K562 (cell line): Measurements from ENCODE around the gene RETN. TPM values are rescaled to one million over a fixed set of nuclear protein-coding genes. Genes with fewer than 3 reads are reported as not detected.

ENCODE experiments used
- ATAC-seq: fragments of 200-7000 bp; cut with Tn5 transposase; 3 replicates; pipeline ENCODE4 v1.9.1; 2020; ENCODE audit warnings: moderate library complexity
- BruUV-seq: library from RNA; stranded (reverse); fragments of 400-500 nt; replicated peaks from 2 replicates; lab custom pipeline; 2021; lab: Mats Ljungman, UMichigan
- CTCF ChIA-PET: fragments of 300-600 bp; formaldehyde crosslinking; extraction: SDS; loops from one replicate; lab custom pipeline; 2021; ENCODE audit warnings: low intra/inter-chr PET ratio; lab: Yijun Ruan, JAX
- POLR2A ChIA-PET: fragments of 300-600, 350-650 bp; sonication (Branson Sonifier 250); formaldehyde crosslinking; extraction: SDS; loops from one replicate; lab custom pipeline; 2021; ENCODE audit warnings: antibody characterized with exemption, inconsistent platforms; lab: Yijun Ruan, JAX
- DNase-seq, 4 experiments: peaks; one replicate each; pipeline versions ENCODE4 v3.0.0 to v3.0.0-alpha.2; 2011 to 2018; ENCODE audit warnings: low spot score in 3 of 4, mixed read lengths in 3 of 4; ENCODE audit errors: extremely low read depth in 1 of 4
- FAIRE-seq: peaks from 2 replicates; lab custom pipeline; 2011; peaks lifted over from hg19 to GRCh38; lab: Jason Lieb, UNC
- H2AFZ ChIP-seq: 2 replicates; pipeline ENCODE4 v1.6.0; 2011; ENCODE audit warnings: low read depth, low read length, control low read depth, inconsistent platforms
- H3K27ac ChIP-seq: fragments of 200-600 bp; 3 replicates; pipeline ENCODE4 v1.8.0; 2011; ENCODE audit warnings: low read depth, mild to moderate bottlenecking, control low read depth, inconsistent platforms, low read length, moderate library complexity, mixed read lengths; ENCODE audit errors: extremely low read depth
- H3K27me3 ChIP-seq, 2 experiments: fragments of 300-600 bp in 1 of 2; 2 replicates in 1 of 2; 3 replicates in 1 of 2; pipeline versions ENCODE4 v1.6.0 to v1.8.0; 2011; ENCODE audit warnings: inconsistent platforms in 2 of 2, low read length in 2 of 2, mild to moderate bottlenecking in 1 of 2, mixed read lengths in 1 of 2, moderate library complexity in 1 of 2; ENCODE audit not compliant: control insufficient read depth in 2 of 2, insufficient read depth in 2 of 2
- H3K36me3 ChIP-seq: fragments of 300-600 bp; 3 replicates; pipeline ENCODE4 v1.8.0; 2011; ENCODE audit warnings: mild to moderate bottlenecking, low read length, inconsistent platforms; ENCODE audit not compliant: control insufficient read depth, insufficient read depth
- H3K4me1 ChIP-seq, 2 experiments: fragments of 200-600 bp in 1 of 2; replicated peaks in 1 of 2; 2 replicates in 1 of 2; 3 replicates in 1 of 2; pipeline versions ENCODE4 v1.5.1 to v1.8.0; 2011; ENCODE audit warnings: inconsistent platforms in 2 of 2, low read length in 2 of 2, mild to moderate bottlenecking in 1 of 2, mixed read lengths in 1 of 2, moderate library complexity in 1 of 2; ENCODE audit not compliant: control insufficient read depth in 2 of 2, insufficient read depth in 2 of 2
- H3K4me2 ChIP-seq: 2 replicates; pipeline ENCODE4 v1.6.1; 2011; ENCODE audit warnings: low read length, control low read depth, inconsistent platforms, mixed read lengths; ENCODE audit not compliant: insufficient read depth
- H3K4me3 ChIP-seq: fragments of 200-600 bp; sonication (generic), shearing (Covaris generic); 2 replicates; pipeline ENCODE4 v1.5.1; 2016; ENCODE audit warnings: control low read depth, inconsistent platforms
- H3K79me2 ChIP-seq: fragments of 200-600 bp; 3 replicates; pipeline ENCODE4 v1.8.0; 2011; ENCODE audit warnings: low read length, inconsistent platforms; ENCODE audit not compliant: control insufficient read depth, insufficient read depth
- H3K9ac ChIP-seq, 2 experiments: 2 replicates each; pipeline versions ENCODE4 v1.6.0 to v1.6.1; 2011; ENCODE audit warnings: low read depth in 2 of 2, low read length in 2 of 2, control low read depth in 1 of 2, inconsistent platforms in 1 of 2, mild to moderate bottlenecking in 1 of 2, mixed read lengths in 1 of 2; ENCODE audit not compliant: insufficient read depth in 1 of 2
- H3K9me1 ChIP-seq: one replicate; pipeline ENCODE4 v1.6.0; 2011; ENCODE audit warnings: inconsistent platforms, mild to moderate bottlenecking, low read length, moderate library complexity; ENCODE audit not compliant: control insufficient read depth, insufficient read depth
- H3K9me3 ChIP-seq: replicated peaks from 2 replicates; pipeline ENCODE4 v1.5.1; 2011; ENCODE audit warnings: low read depth, low read length, inconsistent platforms; ENCODE audit not compliant: control insufficient read depth, insufficient read depth
- H4K20me1 ChIP-seq: replicated peaks from 2 replicates; pipeline ENCODE4 v1.6.1; 2011; ENCODE audit warnings: low read length, inconsistent platforms, mixed read lengths; ENCODE audit not compliant: control insufficient read depth, insufficient read depth
- ARID3B ChIP-seq: fragments of 250-450 bp; sonication (Bioruptor Pico); IDR thresholded peaks from 2 replicates; pipeline ENCODE4 v1.4.0; 2020; ENCODE audit warnings: borderline replicate concordance
- NR2F6 ChIP-seq: fragments of 450-650 bp; formaldehyde crosslinking; IDR thresholded peaks from 2 replicates; pipeline ENCODE4 v1.4.0; 2020; ENCODE audit warnings: mild to moderate bottlenecking
- POLR2B ChIP-seq: fragments of 450-650 bp; IDR thresholded peaks from 2 replicates; pipeline ENCODE4 v1.6.1; 2018; ENCODE audit warnings: low read depth; ENCODE audit not compliant: partially characterized antibody
- POLR2G ChIP-seq: fragments of 200-400 bp; formaldehyde crosslinking; IDR thresholded peaks from 2 replicates; pipeline ENCODE4 v1.6.1; 2017; ENCODE audit warnings: low read depth, mild to moderate bottlenecking, antibody characterized with exemption, low read length, moderate library complexity
- POLR3A ChIP-seq: IDR thresholded peaks from 2 replicates; pipeline ENCODE4 v1.6.1; 2011; ENCODE audit warnings: borderline replicate concordance, mild to moderate bottlenecking, moderate library complexity; ENCODE audit not compliant: insufficient read length, insufficient read depth; ENCODE audit errors: extremely low read depth
- RBFOX2 ChIP-seq: fragments of 200-400 bp; formaldehyde crosslinking; IDR thresholded peaks from 2 replicates; pipeline ENCODE4 v1.6.1; 2017; ENCODE audit warnings: low read depth, mild to moderate bottlenecking, low read length, moderate library complexity
- WGBS: fragments of 100-300 bp; shearing (Covaris generic); methylation state at CpG from one replicate; pipeline ENCODE4 v1.1.6; 2016; ENCODE audit warnings: low coverage, mixed read lengths; ENCODE audit not compliant: insufficient coverage; ENCODE audit errors: missing lambda C conversion rate; 5-methylcytosine and 5-hydroxymethylcytosine counted together
- in situ Hi-C: fragments of 300-500 bp; cut with MboI; formaldehyde crosslinking; loops from 4 replicates; pipeline ENCODE4 v1.15.0; 2018; ENCODE audit warnings: inconsistent platforms, mixed read lengths
- intact Hi-C: fragments of 100-400 bp; cut with micrococcal nuclease; formaldehyde crosslinking; loops from 2 replicates; pipeline ENCODE4 v1.14.2; 2022
- polyA plus RNA-seq, 8 experiments: library from polyadenylated mRNA; depleted of rRNA in 4 of 8; stranded (reverse) in 5 of 8; unstranded in 3 of 8; fragments of >200 nt; fragmentation: Nextera tagmentation in 2 of 8; fragmentation: Illumina TruSeq in 1 of 8; extraction: Ambion mirVana in 2 of 8; extraction: Trizol in 1 of 8; gene quantifications; 2 replicates each; pipeline versions ENCODE4 v1.2.1 to v1.2.3, GENCODE V29; 2011 to 2014; ENCODE audit warnings: inconsistent platforms in 1 of 8, missing spikeins in 1 of 8
- total RNA-seq, 7 experiments: library from RNA; depleted of rRNA in 6 of 7; stranded (reverse); fragments of >200 nt in 6 of 7; fragmentation: Illumina TruSeq in 2 of 7; extraction: Trizol in 2 of 7; gene quantifications; 2 replicates each; pipeline versions ENCODE4 v1.2.1 to v1.2.3, GENCODE V29; 2011 to 2021; ENCODE audit warnings: low replicate concordance in 1 of 7

RETN gene
- total and polyA plus RNA-seq, 9 of the 15 experiments (the other 6 are each of a cell fraction or from before 2014, with no cell fraction given), result not detected

GRCh38 chr19:7645656-7646425, 23.0 kb upstream of the RETN start (continued):
- no peak for TF ChIP-seq ARID3B (CRISPR knock-in tag)
- TF ChIP-seq POLR2B, result peak; percentile 21
- no peak for TF ChIP-seq NR2F6

- Histone ChIP-seq H3K27me3 (no peaks in the 10 kb centered on the region), H3K27ac (no peak overlapping the region), H3K4me2 (no peak overlapping the region), H4K20me1 (peaks cover 7% of the 10 kb centered on the region), H2AFZ (no peak overlapping the region), H3K4me3 (no peak overlapping the region), H3K9ac (peak overlapping the region in 1 of 2 experiments; percentile 45; a peak in 1 of 4 replicates), H3K9me1 (no peaks in the 10 kb centered on the region), H3K4me1 (peaks cover 0 to 53% of the 10 kb centered on the region in 2 experiments; a peak in 4 of 5 replicates)
- DNase-seq (no peak), FAIRE-seq (no peak), ATAC-seq (no peak)
- no TSS peak for BruUV-seq
- ChIA-PET POLR2A (no interaction called here), CTCF (no interaction called here)
- WGBS, result 93% methylated on average over 7 of the region's 8 CpGs
- in situ Hi-C loops (no loop called here), intact Hi-C loops (no loop called here)
- peak; percentile 27; the same call in 1 of the 2 replicates for TF ChIP-seq RBFOX2
- TF ChIP-seq POLR3A, result no peak
- peak; percentile 12; the same call in 1 of the 2 replicates for TF ChIP-seq POLR2G
- TF ChIP-seq, all 486 proteins: peak for 2
- Histone ChIP-seq H3K79me2 (no peaks in the 10 kb centered on the region), H3K9me3 (no peaks in the 10 kb centered on the region), H3K36me3 (peaks cover 47% of the 10 kb centered on the region; the same call in 2 of the 3 replicates)
Measured at GRCh38 chr19:7646426-7646700, 22.5 kb upstream of the RETN start.
